Measurements from ENCODE around the gene CDC14A. TPM values are rescaled to one million over a fixed set of nuclear protein-coding genes. Genes with fewer than 3 reads are reported as not detected.

CDC14A gene
- total and polyA plus RNA-seq, 11 donors = 1.7 to 8.8 (median 3.5) TPM

DNA sequence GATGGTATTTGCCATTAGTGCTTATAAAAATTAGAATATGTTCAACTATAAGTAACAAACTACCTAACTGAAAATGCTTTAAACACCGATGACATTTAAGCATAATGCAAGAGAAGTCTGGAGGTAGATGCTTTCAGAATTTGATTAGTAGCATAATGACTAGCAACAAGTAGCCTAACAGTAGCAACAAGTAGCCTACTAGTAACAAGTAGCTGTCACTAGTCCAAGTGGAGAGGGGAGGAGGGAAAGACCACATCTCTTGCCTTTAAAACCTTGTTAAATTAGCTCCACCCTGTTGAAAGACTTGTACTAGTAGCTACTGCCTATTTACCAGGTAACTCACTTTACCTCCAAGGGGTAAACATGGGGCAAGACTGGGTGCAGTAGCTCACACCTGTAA lies 193.5 kb downstream of the CDC14A start:
- H3K27ac ChIP-seq = no peak overlapping the region
- no peaks in the 10 kb centered on the region for H3K36me3 ChIP-seq
- no peak overlapping the region for H3K4me3 ChIP-seq
- peaks cover 0 to 11% (median 0%) of the 10 kb centered on the region in 9 donors for H3K27me3 ChIP-seq
- no peak for TF ChIP-seq POLR2A (IDR thresholded peaks at IDR 0.05)
- TF ChIP-seq, protein P1, sequence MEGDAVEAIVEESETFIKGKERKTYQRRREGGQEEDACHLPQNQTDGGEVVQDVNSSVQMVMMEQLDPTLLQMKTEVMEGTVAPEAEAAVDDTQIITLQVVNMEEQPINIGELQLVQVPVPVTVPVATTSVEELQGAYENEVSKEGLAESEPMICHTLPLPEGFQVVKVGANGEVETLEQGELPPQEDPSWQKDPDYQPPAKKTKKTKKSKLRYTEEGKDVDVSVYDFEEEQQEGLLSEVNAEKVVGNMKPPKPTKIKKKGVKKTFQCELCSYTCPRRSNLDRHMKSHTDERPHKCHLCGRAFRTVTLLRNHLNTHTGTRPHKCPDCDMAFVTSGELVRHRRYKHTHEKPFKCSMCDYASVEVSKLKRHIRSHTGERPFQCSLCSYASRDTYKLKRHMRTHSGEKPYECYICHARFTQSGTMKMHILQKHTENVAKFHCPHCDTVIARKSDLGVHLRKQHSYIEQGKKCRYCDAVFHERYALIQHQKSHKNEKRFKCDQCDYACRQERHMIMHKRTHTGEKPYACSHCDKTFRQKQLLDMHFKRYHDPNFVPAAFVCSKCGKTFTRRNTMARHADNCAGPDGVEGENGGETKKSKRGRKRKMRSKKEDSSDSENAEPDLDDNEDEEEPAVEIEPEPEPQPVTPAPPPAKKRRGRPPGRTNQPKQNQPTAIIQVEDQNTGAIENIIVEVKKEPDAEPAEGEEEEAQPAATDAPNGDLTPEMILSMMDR (IDR thresholded peaks at IDR 0.05) = no peak
- DNase-seq = no peak
- 92 to 99% (median 96%) methylated on average over 1 of the region's 1 CpG for WGBS, 4 donors
- intact Hi-C loops (cut with DNase I) = no loop called here
- no peak for ATAC-seq
- no peaks in the 10 kb centered on the region for H3K4me1 ChIP-seq
- peaks cover 0 to 17% (median 2%) of the 10 kb centered on the region in 12 donors for H3K9me3 ChIP-seq

DNA sequence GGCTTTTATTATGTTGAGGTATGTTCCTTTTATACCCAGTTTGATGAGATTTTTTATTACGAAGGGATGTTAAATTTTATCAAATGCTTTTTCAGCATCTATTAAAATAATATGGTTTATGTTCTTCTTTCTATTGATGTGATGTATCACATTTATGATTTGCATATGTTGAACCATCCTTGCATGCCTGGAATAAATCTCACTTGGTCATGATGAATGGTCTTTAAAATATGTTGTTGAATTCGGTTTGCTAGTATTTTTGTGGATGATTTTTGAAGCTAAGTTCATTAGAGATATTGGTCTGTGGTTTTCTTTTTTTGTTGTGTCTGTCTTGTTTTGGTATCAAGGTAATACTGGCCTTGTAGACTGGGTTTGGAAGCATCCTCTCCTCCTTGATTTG lies 199.7 kb downstream of the CDC14A start:
- no peak for TF ChIP-seq POLR2A (IDR thresholded peaks at IDR 0.05)
- TF ChIP-seq, protein P1 (IDR thresholded peaks at IDR 0.05) = no peak
- Histone ChIP-seq H3K9me3 (peaks cover 0 to 61% (median 34%) of the 10 kb centered on the region in 12 donors), H3K4me1 (no peaks in the 10 kb centered on the region), H3K4me3 (no peak overlapping the region), H3K27ac (no peak overlapping the region), H3K36me3 (no peaks in the 10 kb centered on the region), H3K27me3 (no peaks in the 10 kb centered on the region)
- ATAC-seq (no peak), DNase-seq (no peak)
- intact Hi-C loops (cut with DNase I) = loop anchor here in 1 of 10 donors (10.0 kb wide), 1 partner anchor 63 kb away; no protein-coding TSS in a partner anchor
- WGBS, 4 donors = 63 to 73% (median 69%) methylated on average over 2 of the region's 2 CpGs

DNA sequence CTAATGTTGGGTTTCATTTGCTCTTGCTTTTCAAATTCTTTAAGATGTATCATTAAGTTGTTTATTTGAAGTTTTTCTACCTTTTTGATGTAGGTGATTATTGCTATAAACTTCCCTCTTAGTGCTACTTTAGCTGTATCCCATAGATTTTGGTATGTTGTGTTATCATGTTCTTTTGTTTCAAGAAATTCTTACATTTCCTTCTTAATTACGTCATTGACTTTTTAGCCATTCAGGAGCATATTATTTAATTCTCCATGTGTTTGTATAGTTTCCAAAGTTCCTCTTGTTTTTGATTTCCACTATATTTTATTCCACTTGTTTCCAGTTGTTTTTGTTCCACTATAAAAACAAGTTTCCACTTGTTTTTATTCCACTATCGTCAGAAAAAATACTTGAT lies 200.6 kb downstream of the CDC14A start:
- no peaks in the 10 kb centered on the region for H3K27me3 ChIP-seq
- H3K27ac ChIP-seq = no peak overlapping the region
- no peaks in the 10 kb centered on the region for H3K4me1 ChIP-seq
- 45 to 86% (median 57%) methylated on average over 2 of the region's 2 CpGs for WGBS, 4 donors
- no peaks in the 10 kb centered on the region for H3K36me3 ChIP-seq
- H3K9me3 ChIP-seq = peaks cover 0 to 67% (median 34%) of the 10 kb centered on the region in 12 donors
- TF ChIP-seq POLR2A (IDR thresholded peaks at IDR 0.05) = no peak
- TF ChIP-seq, protein P1 (IDR thresholded peaks at IDR 0.05) = no peak
- ATAC-seq (no peak), DNase-seq (no peak)
- H3K4me3 ChIP-seq = no peak overlapping the region
- intact Hi-C loops (cut with DNase I) = loop anchor here in 1 of 10 donors (10.0 kb wide), 1 partner anchor 62 kb away; no protein-coding TSS in a partner anchor

DNA sequence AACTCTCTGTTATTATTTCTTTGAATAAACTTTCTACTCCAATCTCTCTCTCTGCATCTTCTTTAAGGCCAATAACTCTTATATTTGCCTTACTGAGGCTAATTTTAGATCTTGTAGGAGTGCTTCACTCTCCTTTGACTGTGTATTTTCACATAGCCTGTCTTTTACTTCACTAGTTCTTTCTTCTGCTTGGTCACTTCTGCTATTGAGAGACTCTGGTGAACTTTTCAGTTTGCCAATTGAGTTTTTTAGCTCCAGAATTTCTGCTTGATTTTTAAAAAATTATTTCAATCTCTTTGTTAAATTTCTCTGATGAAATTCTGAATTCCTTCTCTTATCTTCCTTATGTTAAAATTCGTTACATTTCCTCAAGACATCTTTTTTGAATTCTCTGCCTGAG lies 203.9 kb downstream of the CDC14A start:
- peaks cover 0 to 53% (median 32%) of the 10 kb centered on the region in 12 donors for H3K9me3 ChIP-seq
- no peak for DNase-seq
- no peak overlapping the region for H3K27ac ChIP-seq
- no peaks in the 10 kb centered on the region for H3K36me3 ChIP-seq
- ATAC-seq = no peak
- no peaks in the 10 kb centered on the region for H3K4me1 ChIP-seq
- TF ChIP-seq, protein P1 (IDR thresholded peaks at IDR 0.05) = no peak
- no peak for TF ChIP-seq POLR2A (IDR thresholded peaks at IDR 0.05)
- intact Hi-C loops (cut with DNase I) = loop anchor here in 1 of 10 donors (10.0 kb wide), 1 partner anchor 59 kb away; no protein-coding TSS in a partner anchor
- 64 to 81% (median 72%) methylated on average over 1 of the region's 1 CpG for WGBS, 4 donors
- no peaks in the 10 kb centered on the region for H3K27me3 ChIP-seq
- H3K4me3 ChIP-seq = no peak overlapping the region

All from heart left ventricle (tissue), 16 donors.